Measurements from ENCODE around the gene SUFU.

- peak in 1 of 2 donors; percentile 54 for TF ChIP-seq POLR2AphosphoS5 (IDR thresholded peaks at IDR 0.05; ENCODE audit: insufficient read depth in 1 of 2, low read depth in 1 of 2)
- TF ChIP-seq CTCF (IDR thresholded peaks at IDR 0.05) = no peak
- TF ChIP-seq POLR2A (IDR thresholded peaks at IDR 0.05) = peak in 1 of 2 donors; percentile 59
Measured at GRCh38 chr10:102642736-102643335, 139.1 kb downstream of the SUFU start.

All from vagina (tissue), 2 donors.